Upper lobe of right lung (tissue), 1 donor: ENCODE measurements around the gene DNAJB5. TPM values are rescaled to one million over a fixed set of nuclear protein-coding genes. Genes with fewer than 3 reads are reported as not detected.
A peak's percentile ranks its signal among the peaks of the same experiment; 100 is the strongest.

Source experiments
- ATAC-seq: fragments of 200-7000 bp; cut with Tn5 transposase; one replicate; pipeline ENCODE4 v1.9.1; 2020; ENCODE audit warnings: mild to moderate bottlenecking, moderate library complexity
- DNase-seq: peaks from one replicate; pipeline ENCODE4 v3.0.0-alpha.2; 2020
- H3K27ac ChIP-seq: fragments of 200-600 bp; one replicate; pipeline ENCODE4 v1.8.0; 2022
- H3K27me3 ChIP-seq: fragments of 200-600 bp; one replicate; pipeline ENCODE4 v1.8.0; 2022; ENCODE audit warnings: mild to moderate bottlenecking
- H3K36me3 ChIP-seq: fragments of 200-600 bp; one replicate; pipeline ENCODE4 v1.8.0; 2022
- H3K4me1 ChIP-seq: fragments of 200-600 bp; one replicate; pipeline ENCODE4 v1.8.0; 2022
- H3K4me3 ChIP-seq: fragments of 200-600 bp; one replicate; pipeline ENCODE4 v1.8.0; 2022; ENCODE audit warnings: mild to moderate bottlenecking
- H3K9me3 ChIP-seq: fragments of 200-600 bp; one replicate; pipeline ENCODE4 v1.8.0; 2022
- CTCF ChIP-seq: fragments of 200-600 bp; IDR thresholded peaks from one replicate; pipeline ENCODE4 v1.8.0; 2022; ENCODE audit warnings: antibody characterized with exemption
- intact Hi-C: fragments of 100-400 bp; cut with DNase I; formaldehyde crosslinking; loops from one replicate; pipeline ENCODE4 v1.11.0; 2022
- total RNA-seq: library from RNA; stranded (reverse); fragmentation: NEBNext Ultra II Directional; extraction: Animal tissue kit (Norgen Biotek cat#: 25700); gene quantifications from one replicate; pipeline ENCODE4 v1.2.1, GENCODE V29; 2021
- donor health status: DM: no; HTN: yes; CAD: no; lungs with severe emphysema.

DNAJB5 gene
- total RNA-seq, 1 donor from 2014 or later = 8.3 TPM

GRCh38 chr9:34957492-34958410 lies 31.8 kb upstream of the DNAJB5 start, which contains the start of gene PHF24:
TSS of gene PHF24 (plus strand) at chr9:34958285. CDS start at chr9:34971299, 13,014 bp downstream.
- TF ChIP-seq CTCF = no peak
- H3K9me3 ChIP-seq = no peaks in the 10 kb centered on the region
- ATAC-seq = peak; percentile 78
- peak within 1 kb of the TSS; percentile 32 for H3K4me3 ChIP-seq
- H3K27me3 ChIP-seq = peaks cover 55% of the 10 kb centered on the region
- no peaks in the 10 kb centered on the region for H3K36me3 ChIP-seq
- intact Hi-C loops = no loop called here
- no peak within 1 kb of the TSS for H3K27ac ChIP-seq
- no peak for DNase-seq
- peaks cover 6% of the 10 kb centered on the region for H3K4me1 ChIP-seq

- Histone ChIP-seq H3K27me3 (peaks cover 55% of the 10 kb centered on the region), H3K4me3 (no peak overlapping the region), H3K9me3 (no peaks in the 10 kb centered on the region), H3K36me3 (no peaks in the 10 kb centered on the region), H3K27ac (no peak overlapping the region), H3K4me1 (peaks cover 6% of the 10 kb centered on the region)
- no peak for TF ChIP-seq CTCF
- intact Hi-C loops = no loop called here
- ATAC-seq (no peak), DNase-seq (no peak)
Measured at GRCh38 chr9:34958411-34958982, 31.0 kb upstream of the DNAJB5 start.

GRCh38 chr9:34959461-34959860 lies 30.1 kb upstream of the DNAJB5 start:
- DNase-seq = no peak
- H3K4me1 ChIP-seq = peaks cover 6% of the 10 kb centered on the region
- no peak overlapping the region for H3K27ac ChIP-seq
- intact Hi-C loops = no loop called here
- TF ChIP-seq CTCF = no peak
- H3K4me3 ChIP-seq = no peak overlapping the region
- H3K36me3 ChIP-seq = no peaks in the 10 kb centered on the region
- H3K9me3 ChIP-seq = no peaks in the 10 kb centered on the region
- H3K27me3 ChIP-seq = peaks cover 55% of the 10 kb centered on the region
- ATAC-seq = no peak

GRCh38 chr9:34961574-34962490 lies 27.7 kb upstream of the DNAJB5 start:
- H3K27me3 ChIP-seq = peaks cover 46% of the 10 kb centered on the region
- peak; percentile 72 for ATAC-seq
- intact Hi-C loops = no loop called here
- H3K36me3 ChIP-seq = no peaks in the 10 kb centered on the region
- H3K4me1 ChIP-seq = peaks cover 6% of the 10 kb centered on the region
- H3K4me3 ChIP-seq = no peak overlapping the region
- TF ChIP-seq CTCF = no peak
- no peak overlapping the region for H3K27ac ChIP-seq
- DNase-seq = no peak
- no peaks in the 10 kb centered on the region for H3K9me3 ChIP-seq

GRCh38 chr9:34962546-34962945 lies 27.0 kb upstream of the DNAJB5 start:
- TF ChIP-seq CTCF = no peak
- intact Hi-C loops = no loop called here
- DNase-seq (no peak), ATAC-seq (no peak)
- H3K27ac ChIP-seq = no peak overlapping the region
- H3K4me1 ChIP-seq = peaks cover 4% of the 10 kb centered on the region
- H3K9me3 ChIP-seq = no peaks in the 10 kb centered on the region
- peaks cover 43% of the 10 kb centered on the region for H3K27me3 ChIP-seq
- H3K36me3 ChIP-seq = no peaks in the 10 kb centered on the region
- H3K4me3 ChIP-seq = no peak overlapping the region
